ENCODE data around the gene FZR1.

Gene FZR1

GRCh38 chr19:3531716-3532115, 25.6 kb downstream of the FZR1 start:
- DNase-seq (ENCODE audit: low read depth) = no peak

- DNase-seq (ENCODE audit: low read depth) = no peak
These were observed 26.2 kb downstream of the FZR1 start for GRCh38 chr19:3532154-3532786.

- no peak for DNase-seq (ENCODE audit: low read depth)
These were observed 26.9 kb downstream of the FZR1 start for GRCh38 chr19:3533033-3533432.

- no peak for DNase-seq (ENCODE audit: low read depth)
These were observed 27.6 kb downstream of the FZR1 start for GRCh38 chr19:3533563-3534216.

GRCh38 chr19:3534375-3535234, 28.5 kb downstream of the FZR1 start:
- DNase-seq (ENCODE audit: low read depth) = no peak

- DNase-seq (ENCODE audit: low read depth) = no peak
These were observed 29.1 kb downstream of the FZR1 start for GRCh38 chr19:3535235-3535535.

GRCh38 chr19:3535563-3535965, 29.5 kb downstream of the FZR1 start:
- no peak for DNase-seq (ENCODE audit: low read depth)

GRCh38 chr19:3535981-3536380, 29.9 kb downstream of the FZR1 start:
- no peak for DNase-seq (ENCODE audit: low read depth)

- no peak for DNase-seq (ENCODE audit: low read depth)
These were observed 30.5 kb downstream of the FZR1 start for GRCh38 chr19:3536429-3537100.

- DNase-seq (ENCODE audit: low read depth) = no peak
These were observed 31.0 kb downstream of the FZR1 start for GRCh38 chr19:3537101-3537437.

GRCh38 chr19:3537438-3538240, 31.5 kb downstream of the FZR1 start:
- no peak for DNase-seq (ENCODE audit: low read depth)

- no peak for DNase-seq (ENCODE audit: low read depth)
These were observed 32.3 kb downstream of the FZR1 start for GRCh38 chr19:3538258-3538929.

- DNase-seq (ENCODE audit: low read depth) = no peak
These were observed 33.0 kb downstream of the FZR1 start, which contains the start of gene TEKTIP1 for GRCh38 chr19:3538965-3539755. Gene TEKTIP1 (plus strand): TSS chr19:3539174. CDS start chr19:3539178, 4 bp downstream.

GRCh38 chr19:3539756-3540118, 33.6 kb downstream of the FZR1 start:
- no peak for DNase-seq (ENCODE audit: low read depth)

GRCh38 chr19:3543150-3544057, 37.3 kb downstream of the FZR1 start:
- no peak for DNase-seq (ENCODE audit: low read depth)

GRCh38 chr19:3544058-3544376, 37.9 kb downstream of the FZR1 start:
- DNase-seq (ENCODE audit: low read depth) = no peak

- no peak for DNase-seq (ENCODE audit: low read depth)
These were observed 38.9 kb downstream of the FZR1 start for GRCh38 chr19:3544742-3545668.

GRCh38 chr19:3545669-3546034, 39.5 kb downstream of the FZR1 start:
- no peak for DNase-seq (ENCODE audit: low read depth)

- no peak for DNase-seq (ENCODE audit: low read depth)
These were observed 40.0 kb downstream of the FZR1 start for GRCh38 chr19:3546119-3546518.
